Measurements from ENCODE around the gene SLC29A3. TPM values are rescaled to one million over a fixed set of nuclear protein-coding genes. Genes with fewer than 3 reads are reported as not detected.

The SLC29A3 gene
- polyA plus RNA-seq, 3 donors: 9.7 to 28.4 (median 16.6) TPM

DNA sequence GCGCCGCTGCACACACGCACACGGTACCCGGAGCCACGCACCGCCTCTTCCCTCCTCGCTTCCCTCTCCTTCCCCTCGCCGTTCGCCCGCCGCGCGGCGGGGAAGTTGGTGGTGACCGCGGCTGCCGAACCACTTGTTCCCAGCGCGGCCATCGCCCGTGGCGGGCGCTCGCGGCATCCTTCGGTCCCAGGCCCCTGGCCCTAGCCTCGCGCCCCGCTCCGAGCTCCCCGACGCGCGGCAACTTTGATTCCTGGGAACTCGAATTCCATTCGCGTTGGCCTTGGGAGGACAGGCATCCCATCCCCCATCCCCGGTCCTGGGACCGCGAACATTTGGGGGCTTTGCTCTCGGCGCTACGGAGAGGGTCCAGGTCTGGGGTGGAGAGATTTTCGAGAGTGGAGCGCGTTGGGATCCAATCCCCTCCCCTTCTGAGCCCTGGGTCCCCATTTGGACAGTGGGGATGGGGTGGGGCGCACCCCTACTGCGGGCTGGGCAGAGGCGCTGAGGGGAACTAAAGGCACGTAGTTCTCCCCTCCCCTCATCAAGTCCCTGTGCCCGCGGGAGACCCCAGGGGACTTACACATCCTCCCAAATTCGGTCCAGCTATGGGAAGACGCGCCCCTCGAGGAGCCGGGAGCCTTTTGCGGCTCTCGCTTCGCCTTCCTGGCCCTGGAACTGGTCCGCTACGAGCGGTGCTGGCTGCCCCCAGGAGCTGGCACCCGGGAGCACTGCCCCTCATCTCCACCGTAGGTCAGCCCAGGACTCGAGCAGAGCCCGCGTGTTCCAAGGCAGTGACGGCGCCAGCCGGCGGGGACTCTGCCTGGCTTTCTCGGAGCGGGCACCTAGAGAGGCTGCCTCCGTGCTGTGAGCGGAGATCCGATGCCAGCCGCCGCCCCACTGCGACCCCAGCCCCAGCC is 78.5 kb downstream of the SLC29A3 start:
- H3K27me3 ChIP-seq (ENCODE audit: control insufficient read depth in 2 of 2, insufficient read depth in 2 of 2, low read length in 2 of 2): peaks cover 38 to 51% of the 10 kb centered on the region in 2 donors
- peaks cover 0 to 11% of the 10 kb centered on the region in 2 donors for H3K9me3 ChIP-seq (replicated peaks in 1 of 2; ENCODE audit: control insufficient read depth in 1 of 2, insufficient read depth in 1 of 2, low read length in 2 of 2)
- H3K4me1 ChIP-seq (ENCODE audit: control insufficient read depth in 1 of 2, insufficient read depth in 2 of 2, low read length in 2 of 2): peaks cover 10 to 22% of the 10 kb centered on the region in 2 donors
- 3% methylated on average over 64 of the region's 82 CpGs for WGBS (ENCODE audit: insufficient coverage)
- no peaks in the 10 kb centered on the region for H3K79me2 ChIP-seq (ENCODE audit: insufficient read depth, low read length)
- peaks cover 0 to 22% (median 3%) of the 10 kb centered on the region in 7 donors for H3K9me3 Mint-ChIP-seq
- H3K27ac ChIP-seq (ENCODE audit: low read depth in 1 of 2, low read length in 2 of 2): no peak overlapping the region
- H2AFZ ChIP-seq (ENCODE audit: insufficient read depth, low read depth, low read length, poor library complexity, severe bottlenecking): peak overlapping the region; percentile 67
- H3K4me3 Mint-ChIP-seq: peak overlapping the region; percentile 74 to 85
- peaks cover 49 to 59% (median 54%) of the 10 kb centered on the region in 3 donors for H3K27me3 Mint-ChIP-seq (ENCODE audit: low read depth in 3 of 3)
- peaks cover 5 to 12% of the 10 kb centered on the region in 2 donors for H3K36me3 Mint-ChIP-seq
- peak overlapping the region; percentile 85 for H3K4me2 ChIP-seq (replicated peaks; ENCODE audit: extremely low read depth, low read length, poor library complexity, severe bottlenecking)
- TF ChIP-seq, protein P1, sequence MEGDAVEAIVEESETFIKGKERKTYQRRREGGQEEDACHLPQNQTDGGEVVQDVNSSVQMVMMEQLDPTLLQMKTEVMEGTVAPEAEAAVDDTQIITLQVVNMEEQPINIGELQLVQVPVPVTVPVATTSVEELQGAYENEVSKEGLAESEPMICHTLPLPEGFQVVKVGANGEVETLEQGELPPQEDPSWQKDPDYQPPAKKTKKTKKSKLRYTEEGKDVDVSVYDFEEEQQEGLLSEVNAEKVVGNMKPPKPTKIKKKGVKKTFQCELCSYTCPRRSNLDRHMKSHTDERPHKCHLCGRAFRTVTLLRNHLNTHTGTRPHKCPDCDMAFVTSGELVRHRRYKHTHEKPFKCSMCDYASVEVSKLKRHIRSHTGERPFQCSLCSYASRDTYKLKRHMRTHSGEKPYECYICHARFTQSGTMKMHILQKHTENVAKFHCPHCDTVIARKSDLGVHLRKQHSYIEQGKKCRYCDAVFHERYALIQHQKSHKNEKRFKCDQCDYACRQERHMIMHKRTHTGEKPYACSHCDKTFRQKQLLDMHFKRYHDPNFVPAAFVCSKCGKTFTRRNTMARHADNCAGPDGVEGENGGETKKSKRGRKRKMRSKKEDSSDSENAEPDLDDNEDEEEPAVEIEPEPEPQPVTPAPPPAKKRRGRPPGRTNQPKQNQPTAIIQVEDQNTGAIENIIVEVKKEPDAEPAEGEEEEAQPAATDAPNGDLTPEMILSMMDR (IDR thresholded peaks at IDR 0.05): no peak
- DNase-seq: peak; percentile 44 to 55 (median 50)
- peaks cover 16% of the 10 kb centered on the region for H3K4me1 Mint-ChIP-seq
- H3K9ac ChIP-seq (ENCODE audit: insufficient read depth, low read length, poor library complexity, severe bottlenecking): peak overlapping the region; percentile 18
- H3K27ac Mint-ChIP-seq: no peak overlapping the region
- H3K4me3 ChIP-seq (replicated peaks in 1 of 3; ENCODE audit: low read depth in 2 of 3, low read length in 3 of 3): peak overlapping the region; percentile 9 to 71 (median 29)
- no peaks in the 10 kb centered on the region for H3K36me3 ChIP-seq (replicated peaks in 1 of 2; ENCODE audit: control insufficient read depth in 1 of 2, insufficient read depth in 2 of 2, low read length in 2 of 2)
- no peaks in the 10 kb centered on the region for H4K20me1 ChIP-seq (ENCODE audit: insufficient read depth, low read length)
- intact Hi-C loops (cut with micrococcal nuclease): no loop called here

- no peak for DNase-seq
- H3K9me3 Mint-ChIP-seq: peaks cover 0 to 29% (median 3%) of the 10 kb centered on the region in 7 donors
- no peaks in the 10 kb centered on the region for H3K36me3 ChIP-seq (replicated peaks in 1 of 2; ENCODE audit: control insufficient read depth in 1 of 2, insufficient read depth in 2 of 2, low read length in 2 of 2)
- TF ChIP-seq, protein P1 (IDR thresholded peaks at IDR 0.05): no peak
- no peak overlapping the region for H3K4me2 ChIP-seq (replicated peaks; ENCODE audit: extremely low read depth, low read length, poor library complexity, severe bottlenecking)
- 97% methylated on average over 3 of the region's 4 CpGs for WGBS (ENCODE audit: insufficient coverage)
- peaks cover 0 to 11% of the 10 kb centered on the region in 2 donors for H3K9me3 ChIP-seq (replicated peaks in 1 of 2; ENCODE audit: control insufficient read depth in 1 of 2, insufficient read depth in 1 of 2, low read length in 2 of 2)
- no peak overlapping the region for H3K27ac ChIP-seq (ENCODE audit: low read depth in 1 of 2, low read length in 2 of 2)
- H3K36me3 Mint-ChIP-seq: peaks cover 5 to 12% of the 10 kb centered on the region in 2 donors
- H3K79me2 ChIP-seq (ENCODE audit: insufficient read depth, low read length): no peaks in the 10 kb centered on the region
- peak overlapping the region in 1 of 2 donors; percentile 85 for H3K4me3 Mint-ChIP-seq
- no peak overlapping the region for H2AFZ ChIP-seq (ENCODE audit: insufficient read depth, low read depth, low read length, poor library complexity, severe bottlenecking)
- H3K27ac Mint-ChIP-seq: no peak overlapping the region
- intact Hi-C loops (cut with micrococcal nuclease): no loop called here
- no peak overlapping the region for H3K9ac ChIP-seq (ENCODE audit: insufficient read depth, low read length, poor library complexity, severe bottlenecking)
- H3K27me3 ChIP-seq (ENCODE audit: control insufficient read depth in 2 of 2, insufficient read depth in 2 of 2, low read length in 2 of 2): peaks cover 38 to 49% of the 10 kb centered on the region in 2 donors
- peaks cover 46 to 56% (median 54%) of the 10 kb centered on the region in 3 donors for H3K27me3 Mint-ChIP-seq (ENCODE audit: low read depth in 3 of 3)
- H3K4me3 ChIP-seq (replicated peaks in 1 of 3; ENCODE audit: low read depth in 2 of 3, low read length in 3 of 3): no peak overlapping the region
- no peaks in the 10 kb centered on the region for H4K20me1 ChIP-seq (ENCODE audit: insufficient read depth, low read length)
- peaks cover 16% of the 10 kb centered on the region for H3K4me1 Mint-ChIP-seq
- H3K4me1 ChIP-seq (ENCODE audit: control insufficient read depth in 1 of 2, insufficient read depth in 2 of 2, low read length in 2 of 2): peaks cover 10 to 22% of the 10 kb centered on the region in 2 donors
Observed at GRCh38 chr10:71398976-71399375, 79.9 kb downstream of the SLC29A3 start.

Data from CD14-positive monocyte (primary cell).